Sigmoid colon (tissue), 7 donors: ENCODE results near the gene GPR15LG. TPM values are rescaled to one million over a fixed set of nuclear protein-coding genes. Genes with fewer than 3 reads are reported as not detected.
"Not testable (repeated sequence)": the region's sequence is repeated elsewhere in the genome, so short reads cannot be mapped to it uniquely, and the experiment has no call there.

ENCODE experiments used
- DNase-seq: peaks from one replicate; pipeline ENCODE4 v3.0.0-alpha.2; 2019
- H3K27ac ChIP-seq, 4 donors: fragments of 200-600 bp; sonication (generic); one replicate each; pipeline ENCODE4 v1.5.1; 2016 to 2019; ENCODE audit warnings: mild to moderate bottlenecking in 1 of 4
- H3K27me3 ChIP-seq, 3 donors: fragments of 200-600 bp; sonication (generic); one replicate each; pipeline ENCODE4 v1.5.1; 2019; ENCODE audit warnings: mild to moderate bottlenecking in 1 of 3
- H3K36me3 ChIP-seq, 4 donors: fragments of 200-600 bp; sonication (generic); one replicate each; pipeline ENCODE4 v1.5.1; 2016 to 2019
- H3K4me1 ChIP-seq, 4 donors: fragments of 200-600 bp; sonication (generic); one replicate each; pipeline ENCODE4 v1.5.1; 2017 to 2019
- H3K4me3 ChIP-seq, 4 donors: fragments of 200-600 bp; sonication (generic); one replicate each; pipeline ENCODE4 v1.5.1; 2017 to 2019; ENCODE audit warnings: mild to moderate bottlenecking in 2 of 4, moderate library complexity in 1 of 4
- H3K9me3 ChIP-seq, 4 donors: fragments of 200-600 bp in 3 of 4; sonication (generic) in 3 of 4; one replicate each; pipeline versions ENCODE4 v1.5.1 to v1.6.1; 2013 to 2019
- EP300 ChIP-seq, 4 donors: sonication (generic); formaldehyde crosslinking; IDR thresholded peaks; one replicate each; pipeline ENCODE4 v1.6.1; 2017; ENCODE audit warnings: antibody characterized with exemption in 4 of 4
- POLR2A ChIP-seq, 2 donors: fragments of 450-650 bp; IDR thresholded peaks; one replicate each; pipeline ENCODE4 v1.6.1; 2016; ENCODE audit warnings: antibody characterized with exemption in 2 of 2, mild to moderate bottlenecking in 2 of 2, moderate library complexity in 2 of 2
- POLR2AphosphoS5 ChIP-seq, 4 donors: sonication (generic); formaldehyde crosslinking; IDR thresholded peaks; one replicate each; pipeline ENCODE4 v1.6.1; 2017; ENCODE audit warnings: antibody characterized with exemption in 4 of 4
- WGBS, 2 donors: extraction: QIAGEN DNeasy Blood & Tissue Kit; methylation state at CpG; one replicate each; pipeline ENCODE4 v1.1.7; 2013; 5-methylcytosine and 5-hydroxymethylcytosine counted together
- intact Hi-C: fragments of 100-400 bp; cut with DNase I; formaldehyde crosslinking; loops from one replicate; pipeline ENCODE4 v1.15.1; 2023
- polyA plus RNA-seq, 3 donors: library from polyadenylated mRNA; stranded (reverse); fragments of 200-250 nt; gene quantifications; one replicate each; pipeline ENCODE4 v1.2.3, GENCODE V29; 2013
- total RNA-seq, 4 donors: library from RNA; depleted of rRNA; stranded (reverse); fragments of >200 nt; gene quantifications; one replicate each; pipeline ENCODE4 v1.1.0, GENCODE V29; 2016
- TF ChIP-seq, protein P1 (sequence below), 4 experiments: fragments of 450-650 bp in 3 of 4; fragments of 200-600 bp in 1 of 4; IDR thresholded peaks; one replicate each; pipeline ENCODE4 v1.5.1; 2016 to 2019; ENCODE audit warnings: antibody characterized with exemption in 4 of 4, mild to moderate bottlenecking in 3 of 4, moderate library complexity in 2 of 4
- donor health status: healthy with polysubstance abuse.
- donor health status: Bipolar disorder and iron deficiency.
- donor health status: healthy.

Gene GPR15LG
- total and polyA plus RNA-seq, 7 donors: 293 to 652 (median 324) TPM; not detected in 4

DNA sequence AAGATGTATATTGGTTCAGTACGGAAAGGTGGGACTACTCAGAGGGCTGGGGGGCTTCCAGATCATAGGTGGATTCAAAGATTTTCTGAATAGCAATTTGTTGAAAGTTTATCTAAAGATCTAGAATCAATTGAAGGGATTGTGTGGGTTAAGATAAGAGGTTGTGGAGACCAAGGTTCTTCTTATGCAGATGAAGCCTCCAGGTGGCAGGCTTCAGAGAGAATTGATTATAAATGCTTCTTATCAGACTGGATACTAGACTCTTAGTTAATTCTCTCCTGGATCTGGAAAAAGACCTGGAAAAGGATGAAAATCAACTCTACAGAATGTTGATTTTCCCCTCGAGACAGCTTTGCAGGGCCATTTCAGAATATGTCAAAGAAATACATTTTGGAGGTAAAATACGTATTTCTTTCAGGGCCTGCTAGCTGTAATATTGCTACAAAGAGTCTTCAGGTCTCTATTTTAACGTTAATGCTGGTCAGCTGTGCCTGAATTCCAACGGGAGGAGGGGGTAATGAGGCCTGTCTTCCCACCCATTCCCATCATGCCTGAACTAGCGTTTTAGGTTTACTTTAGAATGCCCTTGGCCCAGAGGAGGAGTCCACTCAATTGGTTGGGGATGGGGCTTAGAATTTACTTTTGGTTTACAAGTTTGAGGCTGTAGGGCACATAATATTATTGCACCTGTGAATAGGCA is 12.8 kb upstream of the GPR15LG start:
- no peak overlapping the region for H3K27ac ChIP-seq
- 41 to 58% methylated on average over 6 of the region's 6 CpGs for WGBS, 2 donors
- TF ChIP-seq, protein P1, sequence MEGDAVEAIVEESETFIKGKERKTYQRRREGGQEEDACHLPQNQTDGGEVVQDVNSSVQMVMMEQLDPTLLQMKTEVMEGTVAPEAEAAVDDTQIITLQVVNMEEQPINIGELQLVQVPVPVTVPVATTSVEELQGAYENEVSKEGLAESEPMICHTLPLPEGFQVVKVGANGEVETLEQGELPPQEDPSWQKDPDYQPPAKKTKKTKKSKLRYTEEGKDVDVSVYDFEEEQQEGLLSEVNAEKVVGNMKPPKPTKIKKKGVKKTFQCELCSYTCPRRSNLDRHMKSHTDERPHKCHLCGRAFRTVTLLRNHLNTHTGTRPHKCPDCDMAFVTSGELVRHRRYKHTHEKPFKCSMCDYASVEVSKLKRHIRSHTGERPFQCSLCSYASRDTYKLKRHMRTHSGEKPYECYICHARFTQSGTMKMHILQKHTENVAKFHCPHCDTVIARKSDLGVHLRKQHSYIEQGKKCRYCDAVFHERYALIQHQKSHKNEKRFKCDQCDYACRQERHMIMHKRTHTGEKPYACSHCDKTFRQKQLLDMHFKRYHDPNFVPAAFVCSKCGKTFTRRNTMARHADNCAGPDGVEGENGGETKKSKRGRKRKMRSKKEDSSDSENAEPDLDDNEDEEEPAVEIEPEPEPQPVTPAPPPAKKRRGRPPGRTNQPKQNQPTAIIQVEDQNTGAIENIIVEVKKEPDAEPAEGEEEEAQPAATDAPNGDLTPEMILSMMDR (IDR thresholded peaks at IDR 0.05): no peak
- TF ChIP-seq POLR2A (IDR thresholded peaks at IDR 0.05) (no peak), EP300 (IDR thresholded peaks at IDR 0.05) (no peak), POLR2AphosphoS5 (IDR thresholded peaks at IDR 0.05) (no peak)
- H3K4me3 ChIP-seq: no peak overlapping the region
- H3K27me3 ChIP-seq: no peaks in the 10 kb centered on the region
- DNase-seq: no peak
- H3K9me3 ChIP-seq: no peaks in the 10 kb centered on the region
- intact Hi-C loops: no loop called here
- no peaks in the 10 kb centered on the region for H3K36me3 ChIP-seq
- no peaks in the 10 kb centered on the region for H3K4me1 ChIP-seq

DNA sequence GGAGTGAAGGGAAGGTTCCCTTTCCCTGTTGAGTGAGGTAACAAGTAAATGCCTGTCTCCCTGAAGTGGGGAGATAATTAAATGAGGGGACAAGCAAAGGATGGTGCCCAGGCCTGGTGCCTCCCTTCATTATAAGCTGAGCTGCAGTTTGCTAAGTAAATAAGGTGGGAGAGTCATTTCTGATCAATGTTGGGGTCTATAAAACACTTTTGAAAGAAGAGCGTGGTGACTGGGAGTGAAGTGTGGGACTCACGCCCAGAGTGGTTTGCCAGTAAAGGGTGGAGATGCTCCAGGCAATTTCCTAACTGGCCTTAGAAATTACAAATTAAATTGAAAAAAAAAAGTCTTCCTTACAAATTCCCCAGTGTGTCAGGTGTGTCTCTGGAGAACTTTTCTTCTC is 9.6 kb upstream of the GPR15LG start:
- Histone ChIP-seq H3K27me3 (no peaks in the 10 kb centered on the region), H3K27ac (no peak overlapping the region), H3K4me3 (no peak overlapping the region), H3K4me1 (no peaks in the 10 kb centered on the region), H3K9me3 (no peaks in the 10 kb centered on the region), H3K36me3 (no peaks in the 10 kb centered on the region)
- DNase-seq: no peak
- TF ChIP-seq POLR2AphosphoS5 (IDR thresholded peaks at IDR 0.05) (no peak), POLR2A (IDR thresholded peaks at IDR 0.05) (no peak)
- TF ChIP-seq, protein P1 (IDR thresholded peaks at IDR 0.05): no peak
- intact Hi-C loops: no loop called here
- 14 to 56% methylated on average over 2 of the region's 2 CpGs for WGBS, 2 donors

DNA sequence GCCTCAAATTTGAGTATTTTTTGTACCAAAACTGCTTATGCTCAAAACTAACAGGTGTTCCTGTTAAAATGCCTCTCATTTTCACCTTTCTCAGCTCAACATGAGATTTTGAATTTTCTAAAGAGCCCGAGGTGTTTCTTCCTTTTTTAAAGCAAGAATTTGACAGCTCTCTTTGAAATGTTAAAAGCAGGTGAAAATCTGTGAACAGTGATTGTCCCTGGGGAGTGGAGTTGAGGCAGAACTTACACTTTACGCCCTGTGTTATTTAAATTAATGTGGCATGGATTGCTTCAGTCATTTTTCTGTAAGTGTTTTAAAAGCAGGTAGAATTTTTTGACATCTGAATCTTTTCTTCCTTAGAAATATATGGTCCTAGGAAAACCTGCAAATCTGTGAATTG is 9.2 kb upstream of the GPR15LG start:
- WGBS, 2 donors: 32 to 38% methylated on average over 2 of the region's 2 CpGs
- intact Hi-C loops: no loop called here
- Histone ChIP-seq H3K27ac (no peak overlapping the region), H3K9me3 (no peaks in the 10 kb centered on the region), H3K4me3 (no peak overlapping the region), H3K36me3 (no peaks in the 10 kb centered on the region), H3K4me1 (no peaks in the 10 kb centered on the region), H3K27me3 (no peaks in the 10 kb centered on the region)
- TF ChIP-seq EP300 (IDR thresholded peaks at IDR 0.05) (no peak), POLR2AphosphoS5 (IDR thresholded peaks at IDR 0.05) (no peak), POLR2A (IDR thresholded peaks at IDR 0.05) (no peak)
- TF ChIP-seq, protein P1 (IDR thresholded peaks at IDR 0.05): no peak
- DNase-seq: no peak

DNA sequence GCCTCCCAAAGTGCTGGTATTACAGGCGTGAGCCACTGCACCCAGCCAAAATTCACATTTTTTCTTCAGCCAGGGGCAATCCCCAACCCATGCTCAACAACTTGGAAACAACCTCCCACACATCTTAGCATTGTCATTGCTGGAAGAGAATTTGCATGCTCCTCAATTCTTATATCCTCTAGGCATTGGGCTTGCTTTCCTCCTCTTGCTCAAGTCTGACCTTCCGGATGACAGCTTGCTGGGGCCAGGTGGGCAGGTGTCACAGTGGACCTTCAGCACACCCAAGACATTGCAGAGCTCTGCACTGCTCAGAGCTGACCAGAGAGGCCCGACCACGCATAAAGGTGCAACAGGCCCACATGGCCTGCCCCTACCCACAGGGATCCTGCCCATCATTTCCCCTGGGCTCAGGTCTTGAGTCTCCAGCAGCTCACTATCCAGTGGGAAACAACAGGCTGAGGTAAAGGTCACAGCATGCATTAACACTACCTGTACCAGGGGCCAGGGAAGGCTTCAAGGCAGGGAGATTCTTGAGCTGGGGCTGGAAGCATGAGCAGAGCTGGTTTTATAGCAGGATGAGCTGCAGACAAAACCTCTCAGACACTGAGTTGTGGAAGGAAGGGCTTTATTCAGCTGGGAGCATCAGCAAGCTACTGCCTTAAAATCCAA is 6.8 kb upstream of the GPR15LG start:
- Histone ChIP-seq H3K4me1 (no peaks in the 10 kb centered on the region), H3K36me3 (no peaks in the 10 kb centered on the region), H3K27ac (no peak overlapping the region), H3K9me3 (no peaks in the 10 kb centered on the region), H3K4me3 (no peak overlapping the region), H3K27me3 (no peaks in the 10 kb centered on the region)
- DNase-seq: no peak
- TF ChIP-seq POLR2AphosphoS5 (IDR thresholded peaks at IDR 0.05): no peak
- TF ChIP-seq, protein P1 (IDR thresholded peaks at IDR 0.05): no peak
- TF ChIP-seq POLR2A (IDR thresholded peaks at IDR 0.05): no peak
- TF ChIP-seq EP300 (IDR thresholded peaks at IDR 0.05): no peak
- intact Hi-C loops: no loop called here
- WGBS, 2 donors: 94 to 97% methylated on average over 4 of the region's 4 CpGs

DNA sequence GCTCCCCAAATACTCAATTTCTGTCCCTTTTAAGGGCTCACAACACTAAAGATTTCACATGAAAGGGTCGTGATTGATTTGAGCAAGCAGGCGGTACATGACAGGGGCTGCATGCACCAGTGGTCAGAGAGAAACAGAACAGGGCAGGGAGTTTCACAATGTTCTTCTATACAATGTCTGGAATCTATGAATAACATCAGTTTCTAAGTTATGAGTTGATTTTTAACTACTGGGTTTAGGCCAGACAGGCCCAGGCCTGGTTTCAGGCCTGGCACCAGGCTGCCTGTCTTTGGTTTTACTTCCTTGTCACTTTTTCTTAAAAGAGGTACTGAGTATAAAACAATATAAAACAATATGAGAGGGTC is 6.3 kb upstream of the GPR15LG start:
- DNase-seq, H3K36me3 ChIP-seq, H3K4me1 ChIP-seq, H3K27ac ChIP-seq, intact Hi-C loops, H3K27me3 ChIP-seq, H3K9me3 ChIP-seq, H3K4me3 ChIP-seq: not testable (repeated sequence)
- WGBS, 2 donors: 82 to 89% methylated on average over 2 of the region's 2 CpGs

DNA sequence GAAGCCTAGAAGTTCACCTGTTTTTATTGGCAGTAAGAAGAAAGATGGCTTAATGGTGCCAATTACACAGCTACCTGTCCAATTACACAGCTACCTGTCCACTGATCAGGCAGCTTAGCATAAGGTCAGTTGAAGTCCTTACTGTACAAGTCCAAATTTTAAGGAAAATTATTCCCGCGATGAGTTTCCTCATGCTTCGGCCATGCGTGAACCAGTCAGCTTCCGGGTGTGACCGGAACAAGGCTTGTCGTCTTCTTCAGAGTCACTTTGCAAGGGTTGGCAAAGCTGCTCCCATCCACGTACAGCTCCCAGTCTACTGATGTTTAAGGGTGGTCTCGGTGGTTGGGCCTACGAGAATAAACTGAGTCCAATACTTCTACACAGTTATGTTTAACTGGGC is 5.2 kb upstream of the GPR15LG start:
- H3K27me3 ChIP-seq, H3K9me3 ChIP-seq, DNase-seq, H3K27ac ChIP-seq, intact Hi-C loops, H3K36me3 ChIP-seq, H3K4me3 ChIP-seq, H3K4me1 ChIP-seq: not testable (repeated sequence)
- 96 to 97% methylated on average over 10 of the region's 10 CpGs for WGBS, 2 donors

DNA sequence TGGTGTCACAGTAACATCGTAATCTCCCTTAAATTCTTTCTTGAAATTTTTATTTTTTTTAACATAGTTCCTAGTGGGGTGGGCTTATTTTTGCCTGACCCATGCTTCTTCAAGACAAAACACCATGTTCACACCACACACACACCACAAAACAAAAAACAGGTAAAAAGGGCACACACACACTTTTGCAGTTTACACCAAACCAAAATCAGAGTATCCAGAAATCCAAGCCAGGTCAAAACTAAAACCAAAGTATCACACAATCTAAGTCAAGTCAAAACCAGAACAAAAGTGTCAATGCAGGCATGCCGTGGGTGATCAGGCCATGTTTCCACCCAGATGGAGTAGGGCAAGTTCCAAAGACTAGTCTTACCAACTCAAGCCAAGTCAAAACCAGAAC is 2.4 kb upstream of the GPR15LG start:
- not testable (repeated sequence) for DNase-seq, H3K27ac ChIP-seq
- 72 to 83% methylated on average over 2 of the region's 2 CpGs for WGBS, 2 donors

DNA sequence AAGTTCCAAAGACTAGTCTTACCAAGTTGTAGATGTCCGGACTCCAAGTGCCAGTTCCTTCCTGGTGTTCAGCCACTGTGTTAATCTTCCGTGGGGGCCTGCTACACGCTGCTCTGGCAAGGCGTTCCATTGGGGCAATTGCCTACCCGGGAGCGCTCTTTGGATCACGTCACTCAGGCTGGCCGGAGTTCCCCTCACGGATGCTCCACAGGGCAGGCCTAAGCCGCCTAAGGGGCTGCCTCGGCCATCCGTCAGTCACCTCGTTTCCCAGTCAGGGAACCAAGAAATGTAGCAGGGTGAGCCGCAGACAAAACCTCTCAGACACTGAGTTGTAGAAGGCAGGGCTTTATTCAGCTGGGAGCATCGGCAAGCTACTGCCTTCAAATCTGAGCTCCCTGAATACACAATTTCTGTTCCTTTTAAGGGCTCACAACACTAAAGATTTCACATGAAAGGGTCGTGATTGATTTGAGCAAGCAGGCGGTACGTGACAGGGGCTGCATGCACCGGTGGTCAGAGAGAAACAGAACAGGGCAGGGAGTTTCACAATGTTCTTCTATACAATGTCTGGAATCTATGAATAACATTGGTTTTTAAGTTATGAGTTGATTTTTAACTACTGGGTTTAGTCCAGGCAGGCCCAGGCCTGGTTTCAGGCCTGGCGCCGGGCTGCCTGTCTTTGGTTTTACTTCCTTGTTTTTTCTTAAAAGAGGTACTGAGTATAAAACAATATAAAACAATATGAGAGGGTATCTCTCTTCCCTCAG is 1.7 kb upstream of the GPR15LG start:
- DNase-seq, H3K9me3 ChIP-seq, intact Hi-C loops, H3K4me1 ChIP-seq, H3K4me3 ChIP-seq, H3K27me3 ChIP-seq, H3K36me3 ChIP-seq, H3K27ac ChIP-seq: not testable (repeated sequence)
- WGBS, 2 donors: 35 to 63% methylated on average over 20 of the region's 21 CpGs

More for the DNA sequence above, 2.4 kb upstream of the GPR15LG start:
- H3K36me3 ChIP-seq, intact Hi-C loops, H3K9me3 ChIP-seq, H3K27me3 ChIP-seq, H3K4me1 ChIP-seq, H3K4me3 ChIP-seq: not testable (repeated sequence)
